ENCODE results near the gene B9D1. TPM values are rescaled to one million over a fixed set of nuclear protein-coding genes. Genes with fewer than 3 reads are reported as not detected.
A peak's percentile ranks its signal among the peaks of the same experiment; 100 is the strongest.

The B9D1 gene
- total and polyA plus RNA-seq, 2 experiments from 2014 or later, result 35.2 to 63.5 TPM

DNA sequence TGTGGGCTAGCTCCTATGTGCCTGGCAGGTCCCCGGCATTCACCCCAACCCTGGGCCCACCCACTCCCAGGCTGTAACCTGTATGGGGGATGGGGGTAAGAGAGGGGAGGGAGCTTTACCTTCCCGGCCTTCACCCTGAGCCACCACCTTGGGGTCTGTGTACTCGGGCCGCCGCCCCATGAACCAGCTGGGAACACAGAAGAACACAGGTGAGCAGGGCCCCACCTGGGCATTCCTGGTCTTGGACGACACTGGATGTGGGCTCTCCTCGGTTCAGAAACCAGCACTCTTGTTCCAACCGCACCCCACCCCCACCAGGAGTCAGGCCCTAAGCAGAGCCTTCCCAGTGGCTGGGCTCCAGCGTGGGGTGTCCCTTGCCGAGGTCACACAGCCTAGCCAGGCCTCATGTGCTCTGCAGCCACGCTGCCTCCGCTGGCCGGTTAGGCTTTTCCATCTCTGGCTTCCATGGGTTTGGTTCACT, 18.8 kb downstream of the B9D1 start (continued):
- no peak for TF ChIP-seq ZNF462 (CRISPR knock-in tag; IDR thresholded peaks at IDR 0.05)
- TF ChIP-seq, protein P1, sequence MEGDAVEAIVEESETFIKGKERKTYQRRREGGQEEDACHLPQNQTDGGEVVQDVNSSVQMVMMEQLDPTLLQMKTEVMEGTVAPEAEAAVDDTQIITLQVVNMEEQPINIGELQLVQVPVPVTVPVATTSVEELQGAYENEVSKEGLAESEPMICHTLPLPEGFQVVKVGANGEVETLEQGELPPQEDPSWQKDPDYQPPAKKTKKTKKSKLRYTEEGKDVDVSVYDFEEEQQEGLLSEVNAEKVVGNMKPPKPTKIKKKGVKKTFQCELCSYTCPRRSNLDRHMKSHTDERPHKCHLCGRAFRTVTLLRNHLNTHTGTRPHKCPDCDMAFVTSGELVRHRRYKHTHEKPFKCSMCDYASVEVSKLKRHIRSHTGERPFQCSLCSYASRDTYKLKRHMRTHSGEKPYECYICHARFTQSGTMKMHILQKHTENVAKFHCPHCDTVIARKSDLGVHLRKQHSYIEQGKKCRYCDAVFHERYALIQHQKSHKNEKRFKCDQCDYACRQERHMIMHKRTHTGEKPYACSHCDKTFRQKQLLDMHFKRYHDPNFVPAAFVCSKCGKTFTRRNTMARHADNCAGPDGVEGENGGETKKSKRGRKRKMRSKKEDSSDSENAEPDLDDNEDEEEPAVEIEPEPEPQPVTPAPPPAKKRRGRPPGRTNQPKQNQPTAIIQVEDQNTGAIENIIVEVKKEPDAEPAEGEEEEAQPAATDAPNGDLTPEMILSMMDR (conservative IDR thresholded peaks at IDR 0.05; ENCODE audit: low read depth in 2 of 2), result peak in 1 of 2 experiments; percentile 42; a peak in 3 of 4 replicates
- no peak for TF ChIP-seq CREB1 (CRISPR knock-in tag; IDR thresholded peaks at IDR 0.05; ENCODE audit: low read depth)

GRCh38 chr17:19343256-19343630, 19.3 kb downstream of the B9D1 start:
- no peak overlapping the region for H3K4me3 ChIP-seq
- no peaks in the 10 kb centered on the region; the same call in 1 of the 2 replicates for H3F3A ChIP-seq (replicated peaks; ENCODE audit: low read depth)
- Mint-ChIP-seq H3K4me3 (no peak overlapping the region), H3K36me3 (ENCODE audit: low read depth) (peaks cover 5% of the 10 kb centered on the region; the same call in 2 of the 3 replicates), H3K27me3 (ENCODE audit: insufficient read depth, low read depth, poor library complexity) (peaks cover 13% of the 10 kb centered on the region), H3K27ac (no peak overlapping the region), H3K9me3 (no peaks in the 10 kb centered on the region; the same call in 2 of the 3 replicates), H3K4me1 (peaks cover 33% of the 10 kb centered on the region)
- H3K36me3 ChIP-seq (ENCODE audit: insufficient read depth), result no peaks in the 10 kb centered on the region
- H3K9me2 ChIP-seq (ENCODE audit: insufficient read depth), result no peaks in the 10 kb centered on the region
- peaks cover 22% of the 10 kb centered on the region for H3K4me1 ChIP-seq (ENCODE audit: insufficient read depth)
- ATAC-seq, result no peak
- no peak overlapping the region for H3K4me2 ChIP-seq
- no peaks in the 10 kb centered on the region for H3K27me3 ChIP-seq (ENCODE audit: insufficient read depth)
- no peak for DNase-seq (ENCODE audit: low spot score)
- H3K79me2 ChIP-seq (replicated peaks; ENCODE audit: insufficient read depth), result no peaks in the 10 kb centered on the region
- no peak overlapping the region for H3K27ac ChIP-seq (ENCODE audit: low read depth)
- H4K20me1 ChIP-seq (replicated peaks; ENCODE audit: insufficient read depth), result no peaks in the 10 kb centered on the region
- no peak overlapping the region for H2AFZ ChIP-seq
- no peak for TF ChIP-seq NANOG (IDR thresholded peaks at IDR 0.05; ENCODE audit: borderline replicate concordance)
- no peak for TF ChIP-seq JUNB (IDR thresholded peaks at IDR 0.05; ENCODE audit: unreplicated experiment)
- no peak for TF ChIP-seq CREB1 (CRISPR knock-in tag; IDR thresholded peaks at IDR 0.05; ENCODE audit: low read depth)
- TF ChIP-seq REST (IDR thresholded peaks at IDR 0.05; ENCODE audit: unreplicated experiment), result no peak
- TF ChIP-seq ZNF114 (CRISPR knock-in tag; IDR thresholded peaks at IDR 0.05), result no peak
- no peak for TF ChIP-seq STAT1 (IDR thresholded peaks at IDR 0.05; ENCODE audit: unreplicated experiment)
- TF ChIP-seq EZH2phosphoT487 (IDR thresholded peaks at IDR 0.05; ENCODE audit: unreplicated experiment), result no peak
